GM15510 (cell line): ENCODE measurements around the gene TBL1X.

Source experiments
- POLR2A ChIP-seq: IDR thresholded peaks from 3 replicates; pipeline ENCODE4 v1.6.1; 2011; ENCODE audit warnings: borderline replicate concordance; ENCODE audit not compliant: insufficient read length; ENCODE audit errors: extremely low read depth

The TBL1X gene

DNA sequence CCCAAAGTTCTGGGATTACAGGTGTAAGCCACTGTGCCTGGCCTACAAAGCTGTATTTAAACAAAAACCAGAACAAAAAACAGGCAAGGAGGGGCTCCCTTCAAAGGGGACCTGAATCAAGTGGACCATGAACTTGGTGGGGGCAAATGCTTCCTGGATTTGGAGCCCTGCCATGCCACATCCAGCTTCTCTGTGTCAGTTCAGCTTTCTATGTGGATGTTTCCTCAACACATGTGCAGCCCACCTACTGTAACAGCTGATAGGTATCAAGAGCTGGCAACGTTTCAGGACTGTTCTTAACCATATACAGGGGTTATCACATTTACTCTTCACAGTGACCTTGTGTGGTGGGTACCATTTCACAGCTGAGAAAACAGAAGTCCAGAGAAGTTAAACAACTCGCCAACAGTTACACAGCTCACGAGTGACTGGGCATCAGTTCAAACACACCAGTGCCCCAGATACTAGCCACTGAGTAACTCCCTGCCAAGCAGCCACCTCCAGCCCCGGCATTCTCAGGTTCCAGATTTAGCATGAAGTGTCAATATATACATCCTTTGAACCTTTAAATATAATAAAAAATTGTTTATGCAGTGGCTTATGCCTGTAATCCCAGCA lies 293.3 kb downstream of the TBL1X start:
- no peak for TF ChIP-seq POLR2A

- TF ChIP-seq POLR2A, result no peak
Measured at GRCh38 chrX:9759337-9759736, 294.5 kb downstream of the TBL1X start.

- TF ChIP-seq POLR2A, result no peak
Measured at GRCh38 chrX:9765072-9765736, 300.3 kb downstream of the TBL1X start.

GRCh38 chrX:9765737-9766097 lies 300.9 kb downstream of the TBL1X start, which contains the start of gene GPR143:
Gene GPR143, minus strand, starts transcription at chrX:9765847. Its CDS starts 30 bp downstream, at chrX:9765817.
- no peak for TF ChIP-seq POLR2A

- no peak for TF ChIP-seq POLR2A
Measured at GRCh38 chrX:9767375-9767774, 302.5 kb downstream of the TBL1X start.

DNA sequence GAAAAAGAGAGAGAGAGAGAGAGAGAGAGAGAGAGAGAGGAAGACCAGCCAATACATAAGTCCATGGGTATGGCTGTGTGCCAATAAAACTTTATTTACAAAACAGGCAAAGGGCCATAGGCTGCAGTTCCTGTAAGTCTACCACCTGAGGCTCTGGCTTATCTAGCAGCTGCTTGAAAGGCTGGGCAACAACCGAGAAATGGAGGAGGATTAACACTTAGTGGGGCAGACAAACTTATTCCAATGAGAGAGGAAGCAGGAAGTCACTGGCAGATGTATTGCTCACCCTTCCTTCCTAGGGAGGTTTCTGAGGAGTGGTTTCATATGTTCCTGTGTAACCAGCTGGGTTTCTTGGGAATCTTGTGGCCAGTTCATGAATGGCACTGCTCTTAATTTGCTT lies 305.5 kb downstream of the TBL1X start:
- no peak for TF ChIP-seq POLR2A

DNA sequence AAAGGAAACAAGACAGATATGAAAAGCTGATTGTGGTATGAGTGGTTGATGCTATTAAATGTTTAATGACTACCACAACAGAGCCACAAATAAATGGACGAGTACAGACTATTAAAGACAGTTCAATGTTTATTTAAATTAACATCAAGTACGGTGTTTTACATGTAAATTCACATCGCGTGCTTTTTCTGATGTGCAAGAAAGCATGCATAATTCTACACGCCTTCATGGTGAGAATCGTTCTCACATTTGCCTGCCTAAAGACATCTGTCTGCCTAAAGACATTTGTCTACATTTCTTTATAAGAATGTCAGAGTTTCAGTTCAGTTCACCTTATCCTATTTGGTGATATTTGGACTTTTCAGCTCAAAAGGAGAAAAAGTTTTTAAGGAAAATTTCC lies 308.1 kb downstream of the TBL1X start:
- no peak for TF ChIP-seq POLR2A

DNA sequence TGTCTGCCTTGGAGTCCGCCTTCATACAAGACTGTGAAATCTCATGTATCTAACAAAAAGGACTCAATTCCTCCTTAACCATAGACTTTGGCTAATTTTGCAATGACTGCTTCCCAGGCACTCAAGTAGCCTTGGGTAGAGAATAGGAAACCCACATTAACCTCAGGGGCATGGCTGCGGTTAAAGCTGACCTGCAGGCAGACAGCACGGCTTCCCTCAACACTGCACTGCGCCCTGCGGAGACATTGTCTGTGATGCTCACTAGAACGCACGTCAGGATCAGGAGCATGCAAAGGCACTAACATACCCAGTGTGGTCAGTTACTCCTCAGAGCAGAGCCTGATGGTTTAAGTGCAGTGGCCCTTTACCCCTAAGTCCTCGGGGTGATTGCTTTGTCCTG lies 311.1 kb downstream of the TBL1X start:
- no peak for TF ChIP-seq POLR2A

DNA sequence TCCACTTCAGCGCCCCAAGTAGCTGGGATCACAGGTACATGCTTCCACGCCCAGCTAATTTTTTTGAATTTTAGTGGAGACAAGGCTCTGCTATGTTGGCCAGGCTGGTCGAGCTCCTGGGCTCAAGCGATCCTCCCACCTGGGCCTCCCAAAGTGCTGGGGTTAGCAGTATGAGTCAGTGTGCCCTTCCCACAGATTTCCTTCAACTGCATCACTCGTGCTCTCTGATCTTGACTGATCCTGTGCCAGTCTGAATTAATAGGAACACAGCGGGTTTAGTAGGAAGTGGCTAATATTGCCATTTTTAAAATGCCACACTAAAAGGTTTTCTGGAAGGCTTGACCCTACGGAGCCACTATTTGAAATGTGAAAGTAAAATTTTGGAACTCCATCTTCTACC lies 317.1 kb downstream of the TBL1X start:
- TF ChIP-seq POLR2A, result no peak

DNA sequence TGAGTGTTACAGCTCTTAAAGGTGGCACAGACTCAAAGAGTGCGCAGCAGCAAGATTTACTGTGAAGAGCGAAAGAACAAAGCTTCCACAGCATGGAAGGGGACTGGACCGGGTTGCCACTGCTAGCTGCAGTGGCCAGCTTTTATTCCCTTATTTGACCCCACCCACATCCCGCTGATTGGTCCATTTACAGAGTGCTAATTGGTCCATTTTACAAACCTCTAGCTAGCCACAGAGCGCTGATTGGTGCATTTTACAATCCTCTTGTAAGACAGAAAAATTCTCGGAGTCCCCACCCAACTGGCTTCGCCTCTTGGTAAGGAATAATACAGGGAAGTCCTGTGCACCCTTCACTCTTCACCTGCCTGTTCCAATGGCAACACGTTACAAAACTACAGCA lies 319.5 kb downstream of the TBL1X start:
- TF ChIP-seq POLR2A, result no peak

GRCh38 chrX:9785254-9785943 lies 320.5 kb downstream of the TBL1X start:
- TF ChIP-seq POLR2A, result no peak

DNA sequence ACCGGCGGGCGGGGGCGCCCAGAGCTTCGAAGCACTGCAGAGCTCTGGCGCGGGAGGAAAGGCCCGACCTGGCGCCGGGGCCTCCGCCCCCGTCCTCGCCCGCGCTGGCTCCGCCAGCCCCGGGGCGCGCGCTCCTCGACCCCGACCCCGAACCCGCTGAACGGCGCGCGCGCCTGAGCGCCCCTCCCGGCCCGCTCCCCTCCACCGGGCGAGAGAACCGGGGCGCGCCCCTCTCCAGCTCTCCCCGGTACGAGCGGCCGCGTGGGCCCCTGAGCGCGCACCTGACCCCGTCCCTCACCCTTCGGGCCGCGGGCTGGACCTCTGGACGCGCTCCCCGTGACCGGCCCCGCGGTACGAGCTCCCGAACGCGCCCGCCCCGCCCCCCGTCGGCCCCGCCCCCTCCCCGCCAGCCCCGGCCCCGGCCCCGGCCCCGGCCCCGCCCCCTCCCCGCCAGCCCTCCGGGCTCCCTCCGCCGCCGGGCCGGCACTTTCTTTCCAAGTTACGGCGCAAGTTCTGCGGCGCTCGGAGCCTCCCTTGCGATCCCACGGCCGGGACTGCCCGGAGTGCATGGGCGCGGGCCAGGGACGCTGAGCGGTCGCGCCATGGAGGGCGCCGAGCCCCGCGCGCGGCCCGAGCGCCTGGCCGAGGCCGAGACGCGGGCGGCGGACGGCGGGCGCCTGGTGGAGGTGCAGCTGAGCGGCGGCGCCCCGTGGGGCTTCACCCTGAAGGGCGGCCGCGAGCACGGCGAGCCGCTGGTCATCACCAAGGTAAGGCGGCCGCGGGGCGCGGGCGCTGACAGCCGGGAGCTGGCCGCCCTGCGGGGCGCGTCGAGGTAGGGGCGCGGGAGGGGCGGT lies 321.3 kb downstream of the TBL1X start, which contains the start of gene SHROOM2:
SHROOM2 (plus strand) TSS at position 486 of the 854 bp plus-strand sequence; CDS start at position 603, 117 bp downstream.
- no peak for TF ChIP-seq POLR2A

- TF ChIP-seq POLR2A, result no peak
Measured at GRCh38 chrX:9786798-9787635, 322.2 kb downstream of the TBL1X start.

DNA sequence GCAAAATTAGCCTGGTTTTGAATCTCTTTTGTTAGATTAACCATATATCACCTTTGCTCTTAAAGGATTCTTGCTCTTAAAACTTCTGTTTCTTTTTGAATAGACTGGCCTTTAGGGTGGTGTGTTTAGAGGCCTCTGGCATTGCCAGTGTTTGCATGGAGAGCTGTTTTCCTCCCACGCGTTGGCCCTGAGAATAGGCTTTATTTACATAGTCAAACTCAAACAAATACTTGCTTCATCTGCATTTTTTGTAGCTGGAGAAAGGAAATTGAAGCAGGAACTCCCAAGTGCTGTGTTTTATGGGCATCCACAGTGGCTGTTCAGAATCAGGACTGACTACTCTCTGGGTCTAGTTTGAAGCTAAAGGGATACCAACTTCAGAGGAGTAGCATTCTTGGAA lies 324.1 kb downstream of the TBL1X start:
- TF ChIP-seq POLR2A, result no peak
